ENCODE data around the gene TMEM135. TPM values are rescaled to one million over a fixed set of nuclear protein-coding genes. Genes with fewer than 3 reads are reported as not detected.

The TMEM135 gene
- polyA plus RNA-seq, 1 of the 3 experiments (the other 2 are of a cell fraction), result 3.0 TPM

DNA sequence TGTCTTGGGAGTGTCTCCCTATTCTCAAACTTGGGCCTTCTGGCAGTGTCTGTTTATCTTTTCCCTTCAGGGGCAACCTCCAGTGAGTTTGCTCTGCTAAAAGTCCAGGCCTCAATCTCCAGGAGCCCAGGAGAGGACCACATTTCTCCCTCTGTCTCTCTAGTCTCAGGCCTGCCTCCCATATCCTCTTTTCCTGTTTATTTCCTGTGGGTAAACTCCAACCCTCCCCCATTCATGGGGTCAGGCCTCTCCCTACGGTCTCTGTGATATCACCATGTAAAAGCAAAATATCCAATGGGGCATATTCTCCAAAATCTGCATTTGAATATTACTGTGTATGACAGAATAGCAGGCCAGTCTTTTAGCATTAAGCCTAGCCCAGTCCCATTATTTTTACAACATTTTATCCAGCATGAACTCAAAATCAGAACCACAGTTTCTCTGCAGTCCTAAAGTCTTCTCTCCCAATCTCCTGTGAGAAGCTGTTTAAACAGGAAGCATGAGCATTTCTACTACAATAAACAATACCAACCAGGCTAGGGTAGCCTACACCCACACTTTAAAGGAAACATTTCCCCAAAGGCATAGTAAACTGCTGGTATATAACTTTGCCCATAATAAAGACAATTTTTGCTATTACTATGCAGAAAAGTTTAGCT, 18.0 kb upstream of the TMEM135 start:
- Histone ChIP-seq H3K9ac (no peak overlapping the region), H3K4me3 (ENCODE audit: low read depth in 2 of 2, low read length in 1 of 2) (no peak overlapping the region), H3K9me3 (no peaks in the 10 kb centered on the region), H4K20me1 (ENCODE audit: insufficient read depth) (no peaks in the 10 kb centered on the region), H3K4me1 (ENCODE audit: control insufficient read depth in 1 of 2, insufficient read depth in 2 of 2, low read depth in 1 of 2, low read length in 1 of 2) (peaks cover 0 to 12% of the 10 kb centered on the region in 2 experiments; a peak in 1 of 4 replicates), H3K27ac (ENCODE audit: low read depth in 2 of 2, low read length in 1 of 2) (no peak overlapping the region), H3K9me2 (no peaks in the 10 kb centered on the region), H3K4me2 (no peak overlapping the region), H3K79me2 (ENCODE audit: insufficient read depth) (no peaks in the 10 kb centered on the region), H3K27me3 (ENCODE audit: insufficient read depth) (no peaks in the 10 kb centered on the region), H2AFZ (ENCODE audit: low read depth) (no peak overlapping the region), H3F3A (replicated peaks; ENCODE audit: insufficient read depth) (no peaks in the 10 kb centered on the region), H3K36me3 (replicated peaks in 1 of 2; ENCODE audit: control insufficient read depth in 1 of 2, insufficient read depth in 2 of 2, low read length in 1 of 2) (no peaks in the 10 kb centered on the region)
- DNase-seq, result no peak
- WGBS (ENCODE audit: low lambda C conversion rate), result 80% methylated on average over 1 of the region's 1 CpG
- TF ChIP-seq MEF2A (IDR thresholded peaks at IDR 0.05; ENCODE audit: borderline replicate concordance, low read depth) (no peak), NRF1 (IDR thresholded peaks at IDR 0.05; ENCODE audit: low read depth, low read length) (no peak), GABPA (IDR thresholded peaks at IDR 0.05; ENCODE audit: low read depth) (no peak), CHD2 (IDR thresholded peaks at IDR 0.05; ENCODE audit: low read length, partially characterized antibody) (no peak), TAF1 (IDR thresholded peaks at IDR 0.05; ENCODE audit: borderline replicate concordance, low read depth, low read length) (no peak), FOXM1 (IDR thresholded peaks at IDR 0.05; ENCODE audit: low read depth) (no peak), ELF1 (IDR thresholded peaks at IDR 0.05) (no peak), GATA2 (CRISPR knock-in tag; IDR thresholded peaks at IDR 0.05) (no peak), MXI1 (IDR thresholded peaks at IDR 0.05; ENCODE audit: low read depth, low read length) (no peak), FOXJ3 (CRISPR knock-in tag; IDR thresholded peaks at IDR 0.05) (no peak), RCOR1 (IDR thresholded peaks at IDR 0.05; ENCODE audit: low read length) (no peak), FOSL2 (IDR thresholded peaks at IDR 0.05; ENCODE audit: borderline replicate concordance, low read depth) (no peak)
- TF ChIP-seq, protein P1, sequence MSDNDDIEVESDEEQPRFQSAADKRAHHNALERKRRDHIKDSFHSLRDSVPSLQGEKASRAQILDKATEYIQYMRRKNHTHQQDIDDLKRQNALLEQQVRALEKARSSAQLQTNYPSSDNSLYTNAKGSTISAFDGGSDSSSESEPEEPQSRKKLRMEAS (IDR thresholded peaks at IDR 0.05; ENCODE audit: low read depth), result no peak
- TF ChIP-seq, protein P2, sequence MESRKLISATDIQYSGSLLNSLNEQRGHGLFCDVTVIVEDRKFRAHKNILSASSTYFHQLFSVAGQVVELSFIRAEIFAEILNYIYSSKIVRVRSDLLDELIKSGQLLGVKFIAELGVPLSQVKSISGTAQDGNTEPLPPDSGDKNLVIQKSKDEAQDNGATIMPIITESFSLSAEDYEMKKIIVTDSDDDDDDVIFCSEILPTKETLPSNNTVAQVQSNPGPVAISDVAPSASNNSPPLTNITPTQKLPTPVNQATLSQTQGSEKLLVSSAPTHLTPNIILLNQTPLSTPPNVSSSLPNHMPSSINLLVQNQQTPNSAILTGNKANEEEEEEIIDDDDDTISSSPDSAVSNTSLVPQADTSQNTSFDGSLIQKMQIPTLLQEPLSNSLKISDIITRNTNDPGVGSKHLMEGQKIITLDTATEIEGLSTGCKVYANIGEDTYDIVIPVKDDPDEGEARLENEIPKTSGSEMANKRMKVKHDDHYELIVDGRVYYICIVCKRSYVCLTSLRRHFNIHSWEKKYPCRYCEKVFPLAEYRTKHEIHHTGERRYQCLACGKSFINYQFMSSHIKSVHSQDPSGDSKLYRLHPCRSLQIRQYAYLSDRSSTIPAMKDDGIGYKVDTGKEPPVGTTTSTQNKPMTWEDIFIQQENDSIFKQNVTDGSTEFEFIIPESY (IDR thresholded peaks at IDR 0.05; ENCODE audit: borderline replicate concordance, low read depth), result no peak
- TF ChIP-seq, protein P3, sequence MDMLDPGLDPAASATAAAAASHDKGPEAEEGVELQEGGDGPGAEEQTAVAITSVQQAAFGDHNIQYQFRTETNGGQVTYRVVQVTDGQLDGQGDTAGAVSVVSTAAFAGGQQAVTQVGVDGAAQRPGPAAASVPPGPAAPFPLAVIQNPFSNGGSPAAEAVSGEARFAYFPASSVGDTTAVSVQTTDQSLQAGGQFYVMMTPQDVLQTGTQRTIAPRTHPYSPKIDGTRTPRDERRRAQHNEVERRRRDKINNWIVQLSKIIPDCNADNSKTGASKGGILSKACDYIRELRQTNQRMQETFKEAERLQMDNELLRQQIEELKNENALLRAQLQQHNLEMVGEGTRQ (IDR thresholded peaks at IDR 0.05; ENCODE audit: borderline replicate concordance, low read depth, low read length), result no peak
- TF ChIP-seq, protein P4, sequence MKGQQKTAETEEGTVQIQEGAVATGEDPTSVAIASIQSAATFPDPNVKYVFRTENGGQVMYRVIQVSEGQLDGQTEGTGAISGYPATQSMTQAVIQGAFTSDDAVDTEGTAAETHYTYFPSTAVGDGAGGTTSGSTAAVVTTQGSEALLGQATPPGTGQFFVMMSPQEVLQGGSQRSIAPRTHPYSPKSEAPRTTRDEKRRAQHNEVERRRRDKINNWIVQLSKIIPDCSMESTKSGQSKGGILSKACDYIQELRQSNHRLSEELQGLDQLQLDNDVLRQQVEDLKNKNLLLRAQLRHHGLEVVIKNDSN (IDR thresholded peaks at IDR 0.05; ENCODE audit: borderline replicate concordance, low read depth), result no peak
- TF ChIP-seq, protein P5, sequence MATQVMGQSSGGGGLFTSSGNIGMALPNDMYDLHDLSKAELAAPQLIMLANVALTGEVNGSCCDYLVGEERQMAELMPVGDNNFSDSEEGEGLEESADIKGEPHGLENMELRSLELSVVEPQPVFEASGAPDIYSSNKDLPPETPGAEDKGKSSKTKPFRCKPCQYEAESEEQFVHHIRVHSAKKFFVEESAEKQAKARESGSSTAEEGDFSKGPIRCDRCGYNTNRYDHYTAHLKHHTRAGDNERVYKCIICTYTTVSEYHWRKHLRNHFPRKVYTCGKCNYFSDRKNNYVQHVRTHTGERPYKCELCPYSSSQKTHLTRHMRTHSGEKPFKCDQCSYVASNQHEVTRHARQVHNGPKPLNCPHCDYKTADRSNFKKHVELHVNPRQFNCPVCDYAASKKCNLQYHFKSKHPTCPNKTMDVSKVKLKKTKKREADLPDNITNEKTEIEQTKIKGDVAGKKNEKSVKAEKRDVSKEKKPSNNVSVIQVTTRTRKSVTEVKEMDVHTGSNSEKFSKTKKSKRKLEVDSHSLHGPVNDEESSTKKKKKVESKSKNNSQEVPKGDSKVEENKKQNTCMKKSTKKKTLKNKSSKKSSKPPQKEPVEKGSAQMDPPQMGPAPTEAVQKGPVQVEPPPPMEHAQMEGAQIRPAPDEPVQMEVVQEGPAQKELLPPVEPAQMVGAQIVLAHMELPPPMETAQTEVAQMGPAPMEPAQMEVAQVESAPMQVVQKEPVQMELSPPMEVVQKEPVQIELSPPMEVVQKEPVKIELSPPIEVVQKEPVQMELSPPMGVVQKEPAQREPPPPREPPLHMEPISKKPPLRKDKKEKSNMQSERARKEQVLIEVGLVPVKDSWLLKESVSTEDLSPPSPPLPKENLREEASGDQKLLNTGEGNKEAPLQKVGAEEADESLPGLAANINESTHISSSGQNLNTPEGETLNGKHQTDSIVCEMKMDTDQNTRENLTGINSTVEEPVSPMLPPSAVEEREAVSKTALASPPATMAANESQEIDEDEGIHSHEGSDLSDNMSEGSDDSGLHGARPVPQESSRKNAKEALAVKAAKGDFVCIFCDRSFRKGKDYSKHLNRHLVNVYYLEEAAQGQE (IDR thresholded peaks at IDR 0.05; ENCODE audit: low read depth, low read length), result no peak
- TF ChIP-seq, protein P6, sequence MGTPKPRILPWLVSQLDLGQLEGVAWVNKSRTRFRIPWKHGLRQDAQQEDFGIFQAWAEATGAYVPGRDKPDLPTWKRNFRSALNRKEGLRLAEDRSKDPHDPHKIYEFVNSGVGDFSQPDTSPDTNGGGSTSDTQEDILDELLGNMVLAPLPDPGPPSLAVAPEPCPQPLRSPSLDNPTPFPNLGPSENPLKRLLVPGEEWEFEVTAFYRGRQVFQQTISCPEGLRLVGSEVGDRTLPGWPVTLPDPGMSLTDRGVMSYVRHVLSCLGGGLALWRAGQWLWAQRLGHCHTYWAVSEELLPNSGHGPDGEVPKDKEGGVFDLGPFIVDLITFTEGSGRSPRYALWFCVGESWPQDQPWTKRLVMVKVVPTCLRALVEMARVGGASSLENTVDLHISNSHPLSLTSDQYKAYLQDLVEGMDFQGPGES (IDR thresholded peaks at IDR 0.05; ENCODE audit: low read depth, low read length), result no peak
- POLR2A ChIA-PET, result interaction anchor here (0.5 kb wide), 1 partner anchor 16 kb away, joined by 3 read pairs; no protein-coding TSS in a partner anchor
- CTCF ChIA-PET, result no interaction called here

Measured in SK-N-SH (cell line).